Jurkat, Clone E6-1 (cell line): Measurements from ENCODE around the gene TRHDE.
A peak's percentile ranks its signal among the peaks of the same experiment; 100 is the strongest.
"Not testable (repeated sequence)": the region's sequence is repeated elsewhere in the genome, so short reads cannot be mapped to it uniquely, and the experiment has no call there.

Experiments
- DNase-seq: peaks from one replicate; pipeline ENCODE4 v3.0.0-alpha.2; 2011; ENCODE audit warnings: low read depth, low spot score
- H3K4me3 ChIP-seq: 2 replicates; pipeline ENCODE4 v1.5.1; 2011; ENCODE audit warnings: mild to moderate bottlenecking, low read length, control low read depth, moderate library complexity

TRHDE gene

DNA sequence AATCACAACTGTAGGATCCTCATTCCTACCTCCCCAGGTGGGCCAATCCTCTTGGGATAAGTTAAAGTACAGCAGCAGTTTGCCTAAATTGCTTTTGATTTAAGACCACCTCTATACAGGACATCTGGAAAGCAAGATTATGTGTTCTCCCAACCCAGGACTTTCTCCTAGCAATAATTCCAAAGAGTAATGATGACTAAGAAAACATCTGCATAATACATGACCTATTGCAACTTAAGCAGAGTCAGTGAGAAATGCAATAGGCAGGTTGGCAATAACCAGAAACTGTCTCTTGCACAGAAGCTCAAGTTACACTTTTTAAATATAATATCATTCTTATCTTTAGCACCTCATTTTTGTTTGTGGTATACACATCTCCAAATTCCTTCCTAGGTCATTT, 275.4 kb downstream of the TRHDE start:
- H3K4me3 ChIP-seq, result no peak overlapping the region
- no peak for DNase-seq

DNA sequence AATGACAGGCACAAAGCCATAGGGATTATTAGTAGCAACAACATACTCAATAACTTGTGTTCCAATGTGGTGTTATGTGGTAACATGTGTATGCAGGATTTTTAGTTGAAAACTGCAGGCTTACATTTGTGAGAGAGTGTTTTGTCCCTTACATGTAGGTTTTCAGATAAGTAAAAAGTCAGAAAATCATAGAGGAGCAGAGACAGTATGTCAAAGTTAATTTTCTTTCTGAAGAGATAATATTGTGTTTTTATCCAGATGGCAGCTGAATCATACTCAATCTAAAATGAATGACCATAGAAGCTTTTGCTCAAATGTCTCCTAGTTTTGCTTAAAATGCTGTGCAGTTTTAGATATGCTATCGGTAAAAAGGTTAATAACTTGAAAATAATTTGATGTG, 277.0 kb downstream of the TRHDE start:
- no peak for DNase-seq
- no peak overlapping the region for H3K4me3 ChIP-seq

GRCh38 chr12:72560003-72560769, 288.0 kb downstream of the TRHDE start:
- H3K4me3 ChIP-seq, result no peak overlapping the region
- no peak for DNase-seq

- peak; percentile 11 for DNase-seq
- H3K4me3 ChIP-seq, result no peak overlapping the region
Observed at GRCh38 chr12:72570601-72571000, 298.4 kb downstream of the TRHDE start.

DNA sequence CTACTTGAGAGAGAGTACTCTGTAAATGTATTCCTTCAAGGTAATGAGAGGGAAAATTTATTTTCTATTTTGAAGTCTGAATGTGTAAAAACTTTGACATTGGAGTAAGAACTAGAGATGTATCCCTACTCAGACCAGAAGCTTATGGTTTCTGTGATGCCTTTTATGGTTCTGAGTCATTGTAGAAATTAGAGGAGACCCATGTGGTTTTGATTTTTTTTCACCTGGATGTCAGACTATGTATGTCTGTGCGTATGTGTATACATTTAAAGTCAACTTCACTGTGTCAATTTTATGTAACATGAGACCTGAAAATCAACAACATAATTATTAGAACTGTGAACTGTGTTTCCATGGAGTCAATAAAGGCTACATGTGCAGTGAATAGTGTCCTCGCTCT, 302.0 kb downstream of the TRHDE start:
- DNase-seq, result no peak

DNA sequence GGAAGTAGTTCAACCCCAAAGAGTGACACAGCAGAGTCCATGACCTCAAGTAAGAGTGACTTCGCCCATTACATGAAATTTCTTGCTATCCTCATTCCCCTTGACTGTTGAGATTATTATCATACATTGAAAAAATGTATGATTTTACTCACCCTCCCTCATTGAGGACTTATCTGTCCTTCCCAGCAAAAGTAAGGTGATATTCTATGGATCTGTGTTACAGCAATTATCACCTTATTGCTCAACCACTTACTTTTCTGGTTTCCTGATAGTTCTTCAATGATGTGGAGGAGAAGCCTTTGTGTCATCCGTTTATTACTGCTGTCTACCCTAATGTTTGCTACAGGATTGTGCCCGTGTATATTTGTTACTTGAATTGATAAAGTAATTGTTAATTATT, 306.2 kb downstream of the TRHDE start:
- DNase-seq, result no peak
- no peak overlapping the region for H3K4me3 ChIP-seq

More for the DNA sequence above, 302.0 kb downstream of the TRHDE start:
- H3K4me3 ChIP-seq, result no peak overlapping the region

- no peak for DNase-seq
- H3K4me3 ChIP-seq, result no peak overlapping the region
Observed at GRCh38 chr12:72586456-72586855, 314.3 kb downstream of the TRHDE start.

GRCh38 chr12:72602581-72602980, 330.4 kb downstream of the TRHDE start:
- DNase-seq, result no peak
- H3K4me3 ChIP-seq, result no peak overlapping the region

DNA sequence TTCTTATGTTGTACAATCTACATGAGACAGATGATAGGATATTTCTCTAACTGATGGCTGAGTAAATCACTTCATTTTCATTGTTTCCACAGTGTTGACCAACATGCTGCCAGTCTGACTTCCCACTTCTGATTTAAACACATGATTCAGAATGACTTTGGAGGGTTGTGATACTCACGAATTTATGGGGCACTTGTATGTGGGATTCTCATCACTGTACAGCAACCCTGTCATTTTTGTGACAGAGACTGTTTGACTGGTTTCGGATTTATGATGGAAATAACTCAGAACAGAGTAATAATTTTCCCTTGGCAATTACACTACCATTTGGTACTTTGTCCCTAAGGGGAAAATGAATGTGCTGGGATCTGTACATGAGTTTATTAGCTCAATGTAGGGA, 333.8 kb downstream of the TRHDE start:
- no peak for DNase-seq
- H3K4me3 ChIP-seq, result no peak overlapping the region

DNA sequence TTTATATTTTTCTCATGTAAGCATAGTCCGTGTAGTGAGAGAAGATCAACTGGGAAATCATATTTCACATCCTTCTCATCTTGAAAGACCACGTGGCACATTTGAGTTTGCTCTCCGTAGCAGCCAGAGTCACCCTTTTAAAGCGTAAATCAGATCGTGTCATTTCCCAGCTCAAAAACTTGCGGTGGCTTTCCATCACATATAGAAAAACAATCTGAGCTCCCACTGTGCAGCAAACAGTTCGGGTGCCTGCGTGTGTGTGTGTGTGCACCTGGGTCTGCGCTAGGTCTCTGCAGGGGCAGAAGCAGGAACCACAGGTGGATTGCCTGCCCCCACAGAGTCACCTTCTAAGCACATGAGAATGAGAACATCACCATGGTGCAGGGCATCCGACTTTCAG, 338.2 kb downstream of the TRHDE start:
- no peak for DNase-seq
- H3K4me3 ChIP-seq, result no peak overlapping the region

DNA sequence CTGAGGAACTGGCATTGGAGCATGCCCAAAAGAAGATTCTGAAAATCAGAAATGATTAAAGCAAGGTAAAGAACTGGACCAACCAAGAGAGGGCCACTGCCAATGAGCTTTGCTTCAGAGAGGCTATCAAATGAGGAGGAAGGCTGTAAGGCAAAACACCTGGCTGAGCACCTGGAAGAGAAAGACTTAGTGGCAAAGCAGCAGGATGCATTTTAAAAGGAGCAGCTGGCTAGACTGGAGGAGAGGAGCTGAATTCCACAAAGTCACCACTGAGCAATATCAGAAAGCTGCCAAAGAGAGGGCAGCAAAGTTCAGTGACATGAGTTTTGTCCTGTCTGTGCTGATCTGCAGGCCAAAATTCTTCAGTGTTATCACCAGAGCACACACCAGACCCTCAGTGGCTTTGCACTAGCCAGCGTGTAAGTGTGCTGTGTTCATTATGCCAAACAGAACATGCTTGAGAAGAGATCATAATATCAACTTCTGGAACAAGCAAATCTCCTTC, 338.7 kb downstream of the TRHDE start:
- H3K4me3 ChIP-seq, result no peak overlapping the region
- DNase-seq, result no peak

- no peak overlapping the region for H3K4me3 ChIP-seq
- no peak for DNase-seq
Observed at GRCh38 chr12:72612171-72612570, 340.0 kb downstream of the TRHDE start.

DNA sequence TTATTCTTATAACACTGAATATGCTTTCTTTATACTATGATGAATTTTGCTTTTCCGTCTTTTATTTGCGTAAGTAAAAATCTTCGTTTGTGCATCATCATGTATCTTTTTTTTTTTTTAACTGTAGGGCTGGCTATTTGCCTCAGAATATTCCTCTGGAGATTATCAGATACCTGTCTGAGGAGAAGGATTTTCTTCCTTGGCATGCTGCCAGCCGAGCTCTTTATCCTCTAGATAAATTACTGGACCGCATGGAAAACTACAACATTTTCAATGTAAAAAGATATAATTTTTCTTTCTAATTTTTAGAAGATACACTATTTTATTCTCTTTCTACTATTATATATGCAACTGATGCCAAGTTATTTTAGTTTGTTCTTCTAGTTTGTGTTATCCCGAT, 346.6 kb downstream of the TRHDE start:
- H3K4me3 ChIP-seq, result no peak overlapping the region
- no peak for DNase-seq

DNA sequence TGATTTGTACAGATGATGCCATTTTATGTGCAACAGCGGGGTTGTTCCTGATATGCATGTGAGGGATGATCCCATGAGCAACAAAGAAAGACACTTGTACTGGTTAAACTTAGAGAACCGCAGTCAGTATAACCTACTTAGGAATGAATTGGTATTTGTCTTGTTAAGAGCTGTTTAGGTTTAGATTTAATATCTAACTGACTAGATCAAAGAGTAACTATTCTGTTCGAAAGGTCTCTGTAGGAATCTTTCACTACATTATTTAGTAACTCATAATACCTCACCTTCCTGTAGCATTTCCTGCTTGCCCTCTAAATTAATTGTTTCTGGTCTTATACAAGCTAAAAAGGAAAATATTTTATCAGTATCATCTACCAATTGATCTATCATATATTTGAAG, 350.4 kb downstream of the TRHDE start:
- no peak for DNase-seq
- no peak overlapping the region for H3K4me3 ChIP-seq

GRCh38 chr12:72631926-72632685, 359.9 kb downstream of the TRHDE start:
- H3K4me3 ChIP-seq, result no peak overlapping the region
- no peak for DNase-seq

DNA sequence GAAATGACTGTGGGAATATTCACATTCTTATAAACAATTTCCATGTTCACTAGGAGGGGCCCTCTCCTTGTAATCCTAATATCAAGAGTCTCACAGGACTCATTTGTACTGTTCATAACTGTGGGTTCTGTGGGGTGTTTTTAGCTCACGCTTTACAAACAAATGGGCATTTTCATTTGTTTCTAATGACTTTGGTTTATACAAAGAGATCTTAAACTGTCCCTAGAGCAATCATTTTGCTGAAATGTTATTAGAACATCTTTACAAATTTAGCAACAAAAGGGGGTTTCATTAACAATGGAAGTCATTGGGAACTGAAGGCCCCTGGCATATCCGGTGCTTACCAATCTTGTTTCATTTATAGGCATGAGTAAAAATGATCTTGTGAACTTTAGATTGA, 370.5 kb downstream of the TRHDE start:
- no peak for DNase-seq
- H3K4me3 ChIP-seq, result no peak overlapping the region

DNA sequence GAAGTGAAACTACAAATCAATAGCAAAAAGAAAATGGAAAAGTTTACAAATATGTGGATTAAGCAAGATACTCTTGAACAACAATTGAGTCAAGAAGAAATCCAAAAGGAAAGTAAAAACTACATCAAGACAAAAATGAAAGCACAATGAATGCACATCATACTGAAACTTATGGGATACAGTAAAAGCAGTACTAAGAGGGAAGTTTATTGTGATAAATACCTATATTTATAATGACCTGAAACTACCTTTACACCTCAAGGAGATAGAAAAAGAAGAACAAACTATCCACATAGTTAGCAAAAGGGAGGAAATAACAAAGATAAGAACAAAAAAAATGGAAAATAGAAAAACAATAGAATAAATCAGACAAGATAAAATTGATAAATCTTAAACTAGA, 375.0 kb downstream of the TRHDE start:
- H3K4me3 ChIP-seq, result no peak overlapping the region
- DNase-seq, result no peak

DNA sequence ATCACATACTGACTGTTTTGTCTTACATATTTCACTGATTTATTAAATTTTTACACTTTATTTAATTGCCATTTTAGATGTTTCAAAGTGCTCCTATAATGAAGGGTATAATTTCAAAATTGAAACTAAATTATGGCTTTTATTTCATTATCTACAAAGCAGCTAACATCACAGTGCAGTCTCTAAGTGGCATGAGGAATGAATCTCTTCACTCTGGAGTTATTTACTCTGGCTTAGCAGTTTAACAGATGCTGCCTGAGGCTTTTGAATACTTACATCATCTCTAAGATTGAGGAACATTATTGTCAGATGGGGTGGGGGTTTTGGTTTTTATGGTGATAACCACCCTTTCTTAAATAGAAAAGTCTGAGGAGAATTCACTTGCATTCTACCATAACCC, 386.4 kb downstream of the TRHDE start:
- DNase-seq, result no peak
- no peak overlapping the region for H3K4me3 ChIP-seq

GRCh38 chr12:72660174-72660573, 388.0 kb downstream of the TRHDE start:
- not testable (repeated sequence) for DNase-seq, H3K4me3 ChIP-seq

GRCh38 chr12:72673853-72674252, 401.7 kb downstream of the TRHDE start:
- H3K4me3 ChIP-seq, result no peak overlapping the region
- DNase-seq, result no peak

GRCh38 chr12:72676556-72676955, 404.4 kb downstream of the TRHDE start:
- DNase-seq, result no peak
- H3K4me3 ChIP-seq, result no peak overlapping the region
